K562 (cell line): ENCODE measurements around the gene KLHL8. TPM values are rescaled to one million over a fixed set of nuclear protein-coding genes. Genes with fewer than 3 reads are reported as not detected.

ENCODE experiments used
- ATF1 ChIP-seq, 2 experiments: fragments of 450-650 bp in 1 of 2; IDR thresholded peaks; 2 replicates each; pipeline ENCODE4 v1.6.1; 2016; ENCODE audit warnings: missing compliant biosample characterization in 1 of 2, missing genetic modification characterization in 1 of 2
- C11orf30 ChIP-seq: fragments of 450-650 bp; IDR thresholded peaks from 2 replicates; pipeline ENCODE4 v1.6.1; 2016; ENCODE audit warnings: low read depth, mild to moderate bottlenecking
- CBX2 ChIP-seq: fragments of 200-600 bp; sonication (generic); IDR thresholded peaks from one replicate; pipeline ENCODE4 v1.6.1; 2012; ENCODE audit warnings: mild to moderate bottlenecking, low read length, inconsistent platforms; ENCODE audit not compliant: insufficient read depth, poor library complexity, severe bottlenecking
- CCNT2 ChIP-seq: IDR thresholded peaks from 2 replicates; pipeline ENCODE4 v1.6.1; 2011; ENCODE audit warnings: borderline replicate concordance, low read depth, mild to moderate bottlenecking, moderate library complexity, mixed read lengths, low read length; ENCODE audit not compliant: insufficient read length; ENCODE audit errors: extremely low read depth
- CTBP1 ChIP-seq: fragments of 450-650 bp; IDR thresholded peaks from 2 replicates; pipeline ENCODE4 v1.6.1; 2016; ENCODE audit warnings: borderline replicate concordance
- DPF2 ChIP-seq: fragments of 450-650 bp; IDR thresholded peaks from 2 replicates; pipeline ENCODE4 v1.6.1; 2016
- HOXB6 ChIP-seq: fragments of 250-450 bp; sonication (Bioruptor Pico); IDR thresholded peaks from 2 replicates; pipeline ENCODE4 v1.5.1; 2022; ENCODE audit warnings: mild to moderate bottlenecking, borderline replicate concordance
- MCM7 ChIP-seq, 2 experiments: fragments of 450-650 bp; IDR thresholded peaks; 2 replicates each; pipeline ENCODE4 v1.6.1; 2016 to 2018
- MNT ChIP-seq, 2 experiments: fragments of 450-650 bp; conservative IDR thresholded peaks; 2 replicates each; pipeline ENCODE4 v1.6.1; 2017; ENCODE audit warnings: mild to moderate bottlenecking in 2 of 2, moderate library complexity in 2 of 2
- NR4A1 ChIP-seq, 2 experiments: fragments of 250-450 bp in 1 of 2; fragments of 450-650 bp in 1 of 2; sonication (Bioruptor Pico) in 1 of 2; IDR thresholded peaks; 2 replicates each; pipeline versions ENCODE4 v1.4.0 to v1.6.1; 2016 to 2020; ENCODE audit warnings: mild to moderate bottlenecking in 2 of 2, missing compliant biosample characterization in 1 of 2, missing genetic modification characterization in 1 of 2, moderate library complexity in 1 of 2
- POLR2G ChIP-seq: fragments of 200-400 bp; formaldehyde crosslinking; IDR thresholded peaks from 2 replicates; pipeline ENCODE4 v1.6.1; 2017; ENCODE audit warnings: low read depth, mild to moderate bottlenecking, antibody characterized with exemption, low read length, moderate library complexity
- POLR3G ChIP-seq: IDR thresholded peaks from 2 replicates; pipeline ENCODE4 v1.6.1; 2011; ENCODE audit not compliant: insufficient read length, insufficient replicate concordance; ENCODE audit errors: extremely low read depth
- PTRF ChIP-seq: fragments of 450-650 bp; IDR thresholded peaks from 2 replicates; pipeline ENCODE4 v1.6.1; 2016; ENCODE audit warnings: mild to moderate bottlenecking, missing genetic modification characterization, missing compliant biosample characterization
- RREB1 ChIP-seq: fragments of 250-450 bp; sonication (Bioruptor Pico); IDR thresholded peaks from 2 replicates; pipeline ENCODE4 v1.4.0; 2020
- SOX6 ChIP-seq: fragments of 450-650 bp; IDR thresholded peaks from 2 replicates; pipeline ENCODE4 v1.6.1; 2014; ENCODE audit warnings: mild to moderate bottlenecking
- TEAD2 ChIP-seq: fragments of 450-650 bp; IDR thresholded peaks from 2 replicates; pipeline ENCODE4 v1.6.1; 2016; ENCODE audit warnings: missing genetic modification characterization, control low read depth, missing compliant biosample characterization
- TRIM28 ChIP-seq: fragments of 450-650 bp; IDR thresholded peaks from 2 replicates; pipeline ENCODE4 v1.6.1; 2017
- ZFX ChIP-seq: sonication (generic); formaldehyde crosslinking; IDR thresholded peaks from 2 replicates; pipeline ENCODE4 v1.8.0; 2022; ENCODE audit warnings: mild to moderate bottlenecking, missing genetic modification reagents, moderate library complexity
- ZKSCAN3 ChIP-seq: fragments of 250-450 bp; sonication (Bioruptor Pico); IDR thresholded peaks from 2 replicates; pipeline ENCODE4 v1.4.0; 2020
- ZNF140 ChIP-seq: fragments of 250-450 bp; sonication (Bioruptor Pico); IDR thresholded peaks from 2 replicates; pipeline ENCODE4 v1.8.0; 2021; ENCODE audit warnings: moderate library complexity, mild to moderate bottlenecking, inconsistent platforms
- ZNF282 ChIP-seq: sonication (generic); formaldehyde crosslinking; IDR thresholded peaks from 2 replicates; pipeline ENCODE4 v1.8.1; 2023; ENCODE audit warnings: missing genetic modification reagents
- ZNF77 ChIP-seq: fragments of 250-450 bp; sonication (Bioruptor Pico); IDR thresholded peaks from 2 replicates; pipeline ENCODE4 v1.5.0; 2020
- ZSCAN29 ChIP-seq: fragments of 450-650 bp; IDR thresholded peaks from 2 replicates; pipeline ENCODE4 v1.6.1; 2017
- polyA plus RNA-seq, 8 experiments: library from polyadenylated mRNA; depleted of rRNA in 4 of 8; stranded (reverse) in 5 of 8; unstranded in 3 of 8; fragments of >200 nt; fragmentation: Nextera tagmentation in 2 of 8; fragmentation: Illumina TruSeq in 1 of 8; extraction: Ambion mirVana in 2 of 8; extraction: Trizol in 1 of 8; gene quantifications; 2 replicates each; pipeline versions ENCODE4 v1.2.1 to v1.2.3, GENCODE V29; 2011 to 2014; ENCODE audit warnings: inconsistent platforms in 1 of 8, missing spikeins in 1 of 8
- total RNA-seq, 7 experiments: library from RNA; depleted of rRNA in 6 of 7; stranded (reverse); fragments of >200 nt in 6 of 7; fragmentation: Illumina TruSeq in 2 of 7; extraction: Trizol in 2 of 7; gene quantifications; 2 replicates each; pipeline versions ENCODE4 v1.2.1 to v1.2.3, GENCODE V29; 2011 to 2021; ENCODE audit warnings: low replicate concordance in 1 of 7
- TF ChIP-seq, protein P1 (sequence below): fragments of 250-450 bp; sonication (Bioruptor Pico); IDR thresholded peaks from 2 replicates; pipeline ENCODE4 v1.8.0; 2021; ENCODE audit warnings: borderline replicate concordance, mild to moderate bottlenecking, moderate library complexity; ENCODE audit not compliant: poor library complexity, severe bottlenecking

Gene KLHL8
- total and polyA plus RNA-seq, 9 of the 15 experiments (the other 6 are each of a cell fraction or from before 2014, with no cell fraction given) = 8.7 to 25.3 (median 15.7) TPM

DNA sequence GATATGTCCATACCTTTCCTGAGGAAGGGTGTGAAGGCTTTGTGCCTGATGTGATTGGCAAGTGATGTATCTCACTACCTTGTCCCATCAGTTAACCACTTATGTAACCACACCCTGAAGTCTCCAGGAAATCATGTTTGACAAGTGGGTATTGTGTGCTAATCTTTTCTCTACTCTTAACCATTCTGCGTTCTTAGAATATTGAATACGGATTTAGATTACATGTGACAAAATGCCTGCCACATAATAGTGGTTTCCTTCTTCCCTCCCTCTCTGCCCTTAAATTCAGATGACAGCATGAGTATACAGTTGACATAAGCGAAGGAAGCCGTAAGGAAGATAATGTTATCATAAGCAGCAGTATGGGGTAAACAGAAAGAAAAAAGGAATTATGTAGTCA, 108.4 kb downstream of the KLHL8 start (continued):
- TF ChIP-seq, protein P1, sequence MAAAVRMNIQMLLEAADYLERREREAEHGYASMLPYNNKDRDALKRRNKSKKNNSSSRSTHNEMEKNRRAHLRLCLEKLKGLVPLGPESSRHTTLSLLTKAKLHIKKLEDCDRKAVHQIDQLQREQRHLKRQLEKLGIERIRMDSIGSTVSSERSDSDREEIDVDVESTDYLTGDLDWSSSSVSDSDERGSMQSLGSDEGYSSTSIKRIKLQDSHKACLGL (CRISPR knock-in tag) = no peak
- TF ChIP-seq SOX6 (peak; percentile 72; the same call in 1 of the 2 replicates), PTRF (no peak), ZKSCAN3 (CRISPR knock-in tag) (no peak), TRIM28 (no peak), C11orf30 (no peak), CCNT2 (no peak), NR4A1 (CRISPR knock-in tag; IDR thresholded peaks at IDR 0.05) (no peak), NR4A1 (tag; IDR thresholded peaks at IDR 0.05) (no peak), CBX2 (no peak), CTBP1 (no peak), ZNF282 (CRISPR knock-in tag) (no peak), ATF1 (CRISPR knock-in tag; IDR thresholded peaks at IDR 0.05) (no peak), ATF1 (tag; IDR thresholded peaks at IDR 0.05) (no peak), MNT (conservative IDR thresholded peaks at IDR 0.05) (no peak), TEAD2 (tag) (no peak), ZFX (CRISPR knock-in tag) (no peak), MCM7 (IDR thresholded peaks at IDR 0.05) (no peak), HOXB6 (CRISPR knock-in tag) (no peak), ZSCAN29 (no peak), ZNF77 (CRISPR knock-in tag) (no peak), DPF2 (0 out of 2 replicates have a peak, but pooled peaks have one; percentile 60), ZNF140 (CRISPR knock-in tag) (no peak), RREB1 (CRISPR knock-in tag) (no peak), POLR2G (no peak), POLR3G (no peak)
